ENCODE measurements around the gene RNF213. TPM values are rescaled to one million over a fixed set of nuclear protein-coding genes. Genes with fewer than 3 reads are reported as not detected.

The RNF213 gene
- total and polyA plus RNA-seq, 10 of the 15 experiments (the other 5 are each of a cell fraction or from before 2014, with no cell fraction given), result 18.6 to 145 (median 65.8) TPM

GRCh38 chr17:80323982-80324381, 63.3 kb downstream of the RNF213 start:
- RAD21 ChIA-PET (ENCODE audit: unreplicated experiment), result no interaction called here
- CTCF ChIA-PET, result no interaction called here
- POLR2A ChIA-PET, result interaction anchor here (0.5 kb wide), 1 partner anchor 176 kb away, joined by 3 read pairs; no protein-coding TSS in a partner anchor
- H3K4me1 ChIP-seq (ENCODE audit: control insufficient read depth, insufficient read depth, low read length), result no peaks in the 10 kb centered on the region
- no peak overlapping the region for H3K4me2 ChIP-seq (ENCODE audit: control insufficient read depth, insufficient read depth)
- H3K4me3 ChIP-seq, result no peak overlapping the region
- intact Hi-C loops (cut with micrococcal nuclease; ENCODE audit: unreplicated experiment) (no loop called here), in situ Hi-C loops (cut with MboI) (no loop called here)
- no peaks in the 10 kb centered on the region for H3K27me3 ChIP-seq (replicated peaks in 1 of 2; ENCODE audit: control insufficient read depth in 2 of 2, insufficient read depth in 2 of 2, low read length in 1 of 2)
- H3K9ac ChIP-seq (ENCODE audit: control insufficient read depth, insufficient read depth, low read length), result no peak overlapping the region
- FAIRE-seq, result no peak
- WGBS (ENCODE audit: insufficient coverage, insufficient replicate concordance, low lambda C conversion rate, missing lambda C conversion rate), result 81% methylated on average over 3 of the region's 3 CpGs
- DNase-seq (ENCODE audit: low read depth, low spot score), result no peak
- H4K20me1 ChIP-seq (ENCODE audit: control insufficient read depth, insufficient read depth), result no peaks in the 10 kb centered on the region; the same call in 1 of the 2 replicates
- no peak overlapping the region for H3K27ac ChIP-seq (ENCODE audit: control insufficient read depth, insufficient read depth)
- H3K79me2 ChIP-seq (ENCODE audit: control insufficient read depth, insufficient read depth, low read length), result no peaks in the 10 kb centered on the region
- H3K9me3 ChIP-seq (replicated peaks; ENCODE audit: control insufficient read depth, insufficient read depth, low read length), result no peaks in the 10 kb centered on the region
- H2AFZ ChIP-seq (ENCODE audit: control insufficient read depth, low read depth, low read length), result no peak overlapping the region
- no TSS peak for BruUV-seq (replicated peaks)
- no peak for ATAC-seq
- H3K36me3 ChIP-seq (ENCODE audit: control insufficient read depth in 2 of 2, insufficient read depth in 2 of 2, low read length in 1 of 2), result peaks cover 14 to 60% of the 10 kb centered on the region in 2 experiments
- SMC1A ChIA-PET (ENCODE audit: uncharacterized antibody, unreplicated experiment), result no interaction called here
- no peak for TF ChIP-seq SIX5 (IDR thresholded peaks at IDR 0.05; ENCODE audit: low read depth, low read length, severe bottlenecking)
- no peak for TF ChIP-seq E2F8 (IDR thresholded peaks at IDR 0.05; ENCODE audit: low read depth, partially characterized antibody)
- TF ChIP-seq TCF7 (IDR thresholded peaks at IDR 0.05; ENCODE audit: borderline replicate concordance), result no peak
- no peak for TF ChIP-seq PBX3 (IDR thresholded peaks at IDR 0.05; ENCODE audit: insufficient replicate concordance, low read depth, low read length)
- no peak for TF ChIP-seq RBBP5 (conservative IDR thresholded peaks at IDR 0.05)
- TF ChIP-seq MAX (IDR thresholded peaks at IDR 0.05; ENCODE audit: low read depth, low read length), result no peak
- no peak for TF ChIP-seq NRF1 (conservative IDR thresholded peaks at IDR 0.05; ENCODE audit: low read depth, low read length)
- no peak for TF ChIP-seq RCOR1 (conservative IDR thresholded peaks at IDR 0.05; ENCODE audit: low read depth, low read length)
- TF ChIP-seq EGR1 (IDR thresholded peaks at IDR 0.05; ENCODE audit: borderline replicate concordance in 1 of 2, low read depth in 2 of 2, low read length in 2 of 2), result no peak
- TF ChIP-seq NR2C2 (IDR thresholded peaks at IDR 0.05; ENCODE audit: borderline replicate concordance, control insufficient read depth, insufficient read length, low read depth), result no peak
- no peak for TF ChIP-seq EZH2 (IDR thresholded peaks at IDR 0.05; ENCODE audit: borderline replicate concordance, control insufficient read depth, low read depth, low read length)
- no peak for TF ChIP-seq ZNF207 (IDR thresholded peaks at IDR 0.05; ENCODE audit: borderline replicate concordance)
- TF ChIP-seq ZBTB4 (CRISPR knock-in tag; IDR thresholded peaks at IDR 0.05), result no peak
- no peak for TF ChIP-seq ATF3 (IDR thresholded peaks at IDR 0.05; ENCODE audit: borderline replicate concordance, extremely low read depth, low read depth, low read length)

Data from GM12878 (cell line).